DOHH2 (cell line): Measurements from ENCODE around the gene MGAT3.

ENCODE experiments used
- EZH2phosphoT487 ChIP-seq: fragments of 200-600 bp; sonication (generic); IDR thresholded peaks from 2 replicates; pipeline ENCODE4 v1.6.1; 2017; ENCODE audit warnings: borderline replicate concordance, mild to moderate bottlenecking, antibody characterized with exemption, low read length, moderate library complexity, mixed read lengths
- TF ChIP-seq, protein P1 (sequence below): fragments of 200-600 bp; sonication (generic); IDR thresholded peaks from one replicate; pipeline ENCODE4 v1.5.1; 2014; ENCODE audit warnings: antibody characterized with exemption, mild to moderate bottlenecking, low read depth, low read length; ENCODE audit not compliant: poor library complexity, severe bottlenecking

- TF ChIP-seq, protein P1, sequence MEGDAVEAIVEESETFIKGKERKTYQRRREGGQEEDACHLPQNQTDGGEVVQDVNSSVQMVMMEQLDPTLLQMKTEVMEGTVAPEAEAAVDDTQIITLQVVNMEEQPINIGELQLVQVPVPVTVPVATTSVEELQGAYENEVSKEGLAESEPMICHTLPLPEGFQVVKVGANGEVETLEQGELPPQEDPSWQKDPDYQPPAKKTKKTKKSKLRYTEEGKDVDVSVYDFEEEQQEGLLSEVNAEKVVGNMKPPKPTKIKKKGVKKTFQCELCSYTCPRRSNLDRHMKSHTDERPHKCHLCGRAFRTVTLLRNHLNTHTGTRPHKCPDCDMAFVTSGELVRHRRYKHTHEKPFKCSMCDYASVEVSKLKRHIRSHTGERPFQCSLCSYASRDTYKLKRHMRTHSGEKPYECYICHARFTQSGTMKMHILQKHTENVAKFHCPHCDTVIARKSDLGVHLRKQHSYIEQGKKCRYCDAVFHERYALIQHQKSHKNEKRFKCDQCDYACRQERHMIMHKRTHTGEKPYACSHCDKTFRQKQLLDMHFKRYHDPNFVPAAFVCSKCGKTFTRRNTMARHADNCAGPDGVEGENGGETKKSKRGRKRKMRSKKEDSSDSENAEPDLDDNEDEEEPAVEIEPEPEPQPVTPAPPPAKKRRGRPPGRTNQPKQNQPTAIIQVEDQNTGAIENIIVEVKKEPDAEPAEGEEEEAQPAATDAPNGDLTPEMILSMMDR, result no peak
- TF ChIP-seq EZH2phosphoT487, result no peak
These were observed 41.9 kb upstream of the MGAT3 start for GRCh38 chr22:39414886-39415285.
